ENCODE measurements around the gene PHC2. TPM values are rescaled to one million over a fixed set of nuclear protein-coding genes. Genes with fewer than 3 reads are reported as not detected.

The PHC2 gene
- total and polyA plus RNA-seq, 2 of the 13 experiments (the other 11 are each of a cell fraction or from before 2014, with no cell fraction given), result 52.5 to 84.9 TPM

GRCh38 chr1:33430692-33431593 lies at the start of gene PHC2 (continued):
- TF ChIP-seq, protein P1, sequence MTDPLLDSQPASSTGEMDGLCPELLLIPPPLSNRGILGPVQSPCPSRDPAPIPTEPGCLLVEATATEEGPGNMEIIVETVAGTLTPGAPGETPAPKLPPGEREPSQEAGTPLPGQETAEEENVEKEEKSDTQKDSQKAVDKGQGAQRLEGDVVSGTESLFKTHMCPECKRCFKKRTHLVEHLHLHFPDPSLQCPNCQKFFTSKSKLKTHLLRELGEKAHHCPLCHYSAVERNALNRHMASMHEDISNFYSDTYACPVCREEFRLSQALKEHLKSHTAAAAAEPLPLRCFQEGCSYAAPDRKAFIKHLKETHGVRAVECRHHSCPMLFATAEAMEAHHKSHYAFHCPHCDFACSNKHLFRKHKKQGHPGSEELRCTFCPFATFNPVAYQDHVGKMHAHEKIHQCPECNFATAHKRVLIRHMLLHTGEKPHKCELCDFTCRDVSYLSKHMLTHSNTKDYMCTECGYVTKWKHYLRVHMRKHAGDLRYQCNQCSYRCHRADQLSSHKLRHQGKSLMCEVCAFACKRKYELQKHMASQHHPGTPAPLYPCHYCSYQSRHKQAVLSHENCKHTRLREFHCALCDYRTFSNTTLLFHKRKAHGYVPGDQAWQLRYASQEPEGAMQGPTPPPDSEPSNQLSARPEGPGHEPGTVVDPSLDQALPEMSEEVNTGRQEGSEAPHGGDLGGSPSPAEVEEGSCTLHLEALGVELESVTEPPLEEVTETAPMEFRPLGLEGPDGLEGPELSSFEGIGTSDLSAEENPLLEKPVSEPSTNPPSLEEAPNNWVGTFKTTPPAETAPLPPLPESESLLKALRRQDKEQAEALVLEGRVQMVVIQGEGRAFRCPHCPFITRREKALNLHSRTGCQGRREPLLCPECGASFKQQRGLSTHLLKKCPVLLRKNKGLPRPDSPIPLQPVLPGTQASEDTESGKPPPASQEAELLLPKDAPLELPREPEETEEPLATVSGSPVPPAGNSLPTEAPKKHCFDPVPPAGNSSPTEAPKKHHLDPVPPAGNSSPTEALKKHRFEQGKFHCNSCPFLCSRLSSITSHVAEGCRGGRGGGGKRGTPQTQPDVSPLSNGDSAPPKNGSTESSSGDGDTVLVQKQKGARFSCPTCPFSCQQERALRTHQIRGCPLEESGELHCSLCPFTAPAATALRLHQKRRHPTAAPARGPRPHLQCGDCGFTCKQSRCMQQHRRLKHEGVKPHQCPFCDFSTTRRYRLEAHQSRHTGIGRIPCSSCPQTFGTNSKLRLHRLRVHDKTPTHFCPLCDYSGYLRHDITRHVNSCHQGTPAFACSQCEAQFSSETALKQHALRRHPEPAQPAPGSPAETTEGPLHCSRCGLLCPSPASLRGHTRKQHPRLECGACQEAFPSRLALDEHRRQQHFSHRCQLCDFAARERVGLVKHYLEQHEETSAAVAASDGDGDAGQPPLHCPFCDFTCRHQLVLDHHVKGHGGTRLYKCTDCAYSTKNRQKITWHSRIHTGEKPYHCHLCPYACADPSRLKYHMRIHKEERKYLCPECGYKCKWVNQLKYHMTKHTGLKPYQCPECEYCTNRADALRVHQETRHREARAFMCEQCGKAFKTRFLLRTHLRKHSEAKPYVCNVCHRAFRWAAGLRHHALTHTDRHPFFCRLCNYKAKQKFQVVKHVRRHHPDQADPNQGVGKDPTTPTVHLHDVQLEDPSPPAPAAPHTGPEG (CRISPR knock-in tag; IDR thresholded peaks at IDR 0.05), result no peak
- TF ChIP-seq ZNF274 (CRISPR knock-in tag; IDR thresholded peaks at IDR 0.05) (no peak), SKIL (CRISPR knock-in tag; IDR thresholded peaks at IDR 0.05; ENCODE audit: borderline replicate concordance) (no peak), PHF8 (CRISPR knock-in tag; IDR thresholded peaks at IDR 0.05) (no peak), HMG20A (CRISPR knock-in tag; IDR thresholded peaks at IDR 0.05; ENCODE audit: borderline replicate concordance) (no peak), ZBTB38 (CRISPR knock-in tag; IDR thresholded peaks at IDR 0.05) (no peak), SP140L (CRISPR knock-in tag; IDR thresholded peaks at IDR 0.05; ENCODE audit: borderline replicate concordance) (no peak), HNRNPLL (IDR thresholded peaks at IDR 0.05; ENCODE audit: low read depth, low read length, poor library complexity, severe bottlenecking) (no peak), SP1 (IDR thresholded peaks at IDR 0.05) (no peak), SP1 (CRISPR knock-in tag; IDR thresholded peaks at IDR 0.05) (peak; percentile 81), TCF7 (IDR thresholded peaks at IDR 0.05; ENCODE audit: low read depth) (no peak), KMT2A (CRISPR knock-in tag; IDR thresholded peaks at IDR 0.05) (no peak), ZNF317 (CRISPR knock-in tag; IDR thresholded peaks at IDR 0.05) (no peak), MED1 (CRISPR knock-in tag; IDR thresholded peaks at IDR 0.05) (no peak), SAFB2 (CRISPR knock-in tag; IDR thresholded peaks at IDR 0.05; ENCODE audit: borderline replicate concordance, low read depth) (no peak), GLMP (CRISPR knock-in tag; IDR thresholded peaks at IDR 0.05; ENCODE audit: borderline replicate concordance) (no peak), ZNF605 (CRISPR knock-in tag; IDR thresholded peaks at IDR 0.05) (no peak), NCOA2 (CRISPR knock-in tag; IDR thresholded peaks at IDR 0.05) (no peak)
- TF ChIP-seq, protein P2, sequence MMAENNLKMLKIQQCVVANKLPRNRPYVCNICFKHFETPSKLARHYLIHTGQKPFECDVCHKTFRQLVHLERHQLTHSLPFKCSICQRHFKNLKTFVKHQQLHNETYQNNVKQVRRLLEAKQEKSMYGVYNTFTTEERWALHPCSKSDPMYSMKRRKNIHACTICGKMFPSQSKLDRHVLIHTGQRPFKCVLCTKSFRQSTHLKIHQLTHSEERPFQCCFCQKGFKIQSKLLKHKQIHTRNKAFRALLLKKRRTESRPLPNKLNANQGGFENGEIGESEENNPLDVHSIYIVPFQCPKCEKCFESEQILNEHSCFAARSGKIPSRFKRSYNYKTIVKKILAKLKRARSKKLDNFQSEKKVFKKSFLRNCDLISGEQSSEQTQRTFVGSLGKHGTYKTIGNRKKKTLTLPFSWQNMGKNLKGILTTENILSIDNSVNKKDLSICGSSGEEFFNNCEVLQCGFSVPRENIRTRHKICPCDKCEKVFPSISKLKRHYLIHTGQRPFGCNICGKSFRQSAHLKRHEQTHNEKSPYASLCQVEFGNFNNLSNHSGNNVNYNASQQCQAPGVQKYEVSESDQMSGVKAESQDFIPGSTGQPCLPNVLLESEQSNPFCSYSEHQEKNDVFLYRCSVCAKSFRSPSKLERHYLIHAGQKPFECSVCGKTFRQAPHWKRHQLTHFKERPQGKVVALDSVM (CRISPR knock-in tag; IDR thresholded peaks at IDR 0.05), result no peak

Measured in HepG2 (cell line).